ENCODE results near the gene SEC31B.

SEC31B gene

DNA sequence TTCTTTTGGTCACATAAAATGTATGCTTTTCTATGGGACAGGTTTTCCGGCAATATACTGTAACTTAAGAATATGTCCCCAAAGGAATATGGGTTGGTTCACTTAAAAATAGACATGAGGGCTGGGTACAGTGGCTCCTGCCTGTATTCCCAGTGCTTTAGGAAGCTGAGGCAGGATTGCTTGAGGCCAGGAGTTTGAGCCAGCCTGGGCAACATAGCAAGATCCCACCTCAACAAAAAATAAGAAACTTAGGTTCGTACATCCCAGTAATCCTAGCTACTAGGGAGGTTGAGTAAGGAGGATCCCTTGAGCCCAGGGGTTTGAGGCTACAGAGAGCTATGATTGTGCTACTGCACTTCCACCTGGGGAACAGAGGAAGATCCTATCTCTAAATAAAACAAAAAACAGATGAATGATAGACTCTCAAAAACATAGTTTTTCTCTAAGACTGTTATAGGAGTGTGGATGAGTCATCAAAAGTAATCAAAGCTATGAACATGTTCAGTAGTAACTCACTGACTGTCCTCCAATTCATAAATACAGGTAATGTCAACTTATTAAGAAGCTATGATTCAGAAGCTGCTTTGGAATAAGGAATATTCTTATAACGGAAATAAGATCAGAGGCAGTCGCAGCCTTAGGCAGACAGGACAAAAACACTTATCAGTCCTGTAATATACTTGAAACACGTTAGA, 2.6 kb upstream of the SEC31B start:
- peaks cover 32 to 54% of the 10 kb centered on the region in 2 experiments for H3K36me3 ChIP-seq (ENCODE audit: control insufficient read depth in 2 of 2, insufficient read depth in 1 of 2, low read length in 2 of 2)
- H3K4me3 ChIP-seq (ENCODE audit: low read depth, low read length): no peak overlapping the region
- CTCF ChIA-PET: interaction anchor here (0.6 to 1.7 kb wide), 11 partner anchors 10 to 519 kb away, joined by 3 to 11 read pairs (median 4); partner anchors contain the start of gene HIF1AN
- POLR2A ChIA-PET: interaction anchor here (0.6 to 1.1 kb wide), 3 partner anchors 13 to 253 kb away, joined by 3 read pairs; partner anchors contain the start of gene HIF1AN
- TF ChIP-seq ZNF121 (tag by site-specific recombination; IDR thresholded peaks at IDR 0.05) (peak; percentile 78), ZFP3 (tag by site-specific recombination; IDR thresholded peaks at IDR 0.05; ENCODE audit: low read depth) (no peak)
- no peaks in the 10 kb centered on the region for H3K9me3 ChIP-seq (ENCODE audit: control insufficient read depth, insufficient read depth, low read depth, low read length)
- no peaks in the 10 kb centered on the region for H3K4me1 ChIP-seq (ENCODE audit: control insufficient read depth, insufficient read depth, low read length)
- H3K27ac ChIP-seq (ENCODE audit: extremely low read depth, low read depth, low read length): no peak overlapping the region

DNA sequence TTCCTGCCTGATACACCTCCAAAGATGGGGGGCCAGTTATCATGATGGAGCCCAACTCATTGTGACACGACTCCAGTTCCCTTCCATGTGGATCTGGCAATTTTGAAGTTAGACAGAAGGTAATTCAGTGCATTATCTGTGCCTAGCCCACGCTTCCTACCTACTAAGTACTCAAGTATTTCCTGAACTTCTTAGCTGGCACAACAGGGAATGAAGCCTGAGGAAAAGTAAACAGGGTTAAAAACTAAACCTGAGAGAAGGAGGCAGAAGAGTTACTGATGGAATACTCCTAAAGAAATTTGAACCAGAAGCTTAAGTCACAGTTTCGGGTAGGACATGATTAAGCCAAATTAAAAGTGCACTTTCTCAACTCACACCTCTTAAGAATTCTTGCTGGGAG, 1.1 kb upstream of the SEC31B start:
- peaks cover 19 to 43% of the 10 kb centered on the region in 2 experiments for H3K36me3 ChIP-seq (ENCODE audit: control insufficient read depth in 2 of 2, insufficient read depth in 1 of 2, low read length in 2 of 2)
- ChIA-PET POLR2A (interaction anchor here (0.7 to 1.3 kb wide), 3 partner anchors 14 to 253 kb away, joined by 3 to 8 read pairs (median 4); no protein-coding TSS in a partner anchor), CTCF (interaction anchor here (0.6 to 4.7 kb wide), 8 partner anchors 15 to 358 kb away, joined by 3 to 34 read pairs (median 4); partner anchors contain the start of genes HIF1AN and SCD)
- H3K9me3 ChIP-seq (ENCODE audit: control insufficient read depth, insufficient read depth, low read depth, low read length): no peaks in the 10 kb centered on the region
- no peak overlapping the region for H3K27ac ChIP-seq (ENCODE audit: extremely low read depth, low read depth, low read length)
- H3K4me1 ChIP-seq (ENCODE audit: control insufficient read depth, insufficient read depth, low read length): no peaks in the 10 kb centered on the region
- TF ChIP-seq, protein P1, sequence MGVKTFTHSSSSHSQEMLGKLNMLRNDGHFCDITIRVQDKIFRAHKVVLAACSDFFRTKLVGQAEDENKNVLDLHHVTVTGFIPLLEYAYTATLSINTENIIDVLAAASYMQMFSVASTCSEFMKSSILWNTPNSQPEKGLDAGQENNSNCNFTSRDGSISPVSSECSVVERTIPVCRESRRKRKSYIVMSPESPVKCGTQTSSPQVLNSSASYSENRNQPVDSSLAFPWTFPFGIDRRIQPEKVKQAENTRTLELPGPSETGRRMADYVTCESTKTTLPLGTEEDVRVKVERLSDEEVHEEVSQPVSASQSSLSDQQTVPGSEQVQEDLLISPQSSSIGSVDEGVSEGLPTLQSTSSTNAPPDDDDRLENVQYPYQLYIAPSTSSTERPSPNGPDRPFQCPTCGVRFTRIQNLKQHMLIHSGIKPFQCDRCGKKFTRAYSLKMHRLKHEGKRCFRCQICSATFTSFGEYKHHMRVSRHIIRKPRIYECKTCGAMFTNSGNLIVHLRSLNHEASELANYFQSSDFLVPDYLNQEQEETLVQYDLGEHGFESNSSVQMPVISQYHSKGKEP (tag by site-specific recombination; IDR thresholded peaks at IDR 0.05): no peak
- no peak for TF ChIP-seq ZNF510 (tag by site-specific recombination; IDR thresholded peaks at IDR 0.05; ENCODE audit: insufficient replicate concordance)
- TF ChIP-seq SCRT2 (tag by site-specific recombination; IDR thresholded peaks at IDR 0.05): no peak
- no peak for TF ChIP-seq ZNF341 (tag by site-specific recombination; IDR thresholded peaks at IDR 0.05; ENCODE audit: low read depth)
- no peak for TF ChIP-seq ZNF248 (tag by site-specific recombination; IDR thresholded peaks at IDR 0.05)
- TF ChIP-seq ZNF585B (tag by site-specific recombination; IDR thresholded peaks at IDR 0.05): no peak
- TF ChIP-seq OSR2 (tag by site-specific recombination; IDR thresholded peaks at IDR 0.05): no peak
- no peak for TF ChIP-seq ZNF48 (tag by site-specific recombination; IDR thresholded peaks at IDR 0.05)
- TF ChIP-seq YY2 (tag by site-specific recombination; IDR thresholded peaks at IDR 0.05): no peak
- no peak for TF ChIP-seq ZEB2 (tag by site-specific recombination; IDR thresholded peaks at IDR 0.05)
- TF ChIP-seq, protein P2, sequence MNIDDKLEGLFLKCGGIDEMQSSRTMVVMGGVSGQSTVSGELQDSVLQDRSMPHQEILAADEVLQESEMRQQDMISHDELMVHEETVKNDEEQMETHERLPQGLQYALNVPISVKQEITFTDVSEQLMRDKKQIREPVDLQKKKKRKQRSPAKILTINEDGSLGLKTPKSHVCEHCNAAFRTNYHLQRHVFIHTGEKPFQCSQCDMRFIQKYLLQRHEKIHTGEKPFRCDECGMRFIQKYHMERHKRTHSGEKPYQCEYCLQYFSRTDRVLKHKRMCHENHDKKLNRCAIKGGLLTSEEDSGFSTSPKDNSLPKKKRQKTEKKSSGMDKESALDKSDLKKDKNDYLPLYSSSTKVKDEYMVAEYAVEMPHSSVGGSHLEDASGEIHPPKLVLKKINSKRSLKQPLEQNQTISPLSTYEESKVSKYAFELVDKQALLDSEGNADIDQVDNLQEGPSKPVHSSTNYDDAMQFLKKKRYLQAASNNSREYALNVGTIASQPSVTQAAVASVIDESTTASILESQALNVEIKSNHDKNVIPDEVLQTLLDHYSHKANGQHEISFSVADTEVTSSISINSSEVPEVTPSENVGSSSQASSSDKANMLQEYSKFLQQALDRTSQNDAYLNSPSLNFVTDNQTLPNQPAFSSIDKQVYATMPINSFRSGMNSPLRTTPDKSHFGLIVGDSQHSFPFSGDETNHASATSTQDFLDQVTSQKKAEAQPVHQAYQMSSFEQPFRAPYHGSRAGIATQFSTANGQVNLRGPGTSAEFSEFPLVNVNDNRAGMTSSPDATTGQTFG (tag by site-specific recombination; IDR thresholded peaks at IDR 0.05; ENCODE audit: borderline replicate concordance): no peak
- TF ChIP-seq, protein P3, sequence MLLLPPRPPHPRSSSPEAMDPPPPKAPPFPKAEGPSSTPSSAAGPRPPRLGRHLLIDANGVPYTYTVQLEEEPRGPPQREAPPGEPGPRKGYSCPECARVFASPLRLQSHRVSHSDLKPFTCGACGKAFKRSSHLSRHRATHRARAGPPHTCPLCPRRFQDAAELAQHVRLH (tag by site-specific recombination; IDR thresholded peaks at IDR 0.05): no peak
- no peak for TF ChIP-seq ZNF596 (tag by site-specific recombination; IDR thresholded peaks at IDR 0.05)
- TF ChIP-seq ZNF354C (tag by site-specific recombination; IDR thresholded peaks at IDR 0.05; ENCODE audit: borderline replicate concordance, low read depth): no peak
- no peak for TF ChIP-seq ZNF664 (tag by site-specific recombination; IDR thresholded peaks at IDR 0.05)
- H3K4me3 ChIP-seq (ENCODE audit: low read depth, low read length): no peak overlapping the region

All from HEK293 (cell line).